Calu3 (cell line): ENCODE data around the gene CYP3A4. TPM values are rescaled to one million over a fixed set of nuclear protein-coding genes. Genes with fewer than 3 reads are reported as not detected.

Source experiments
- BruUV-seq: library from RNA; stranded (reverse); fragments of 400-500 nt; replicated peaks from 2 replicates; lab custom pipeline; 2021; lab: Mats Ljungman, UMichigan
- CTCF ChIA-PET: fragments of 300-600 bp; sonication (Branson Sonifier 250); formaldehyde crosslinking; loops from one replicate; lab custom pipeline; 2022; ENCODE audit warnings: antibody characterized with exemption; lab: Charles Lee
- DNase-seq: peaks from one replicate; pipeline ENCODE4 v3.0.0; 2022
- H3K27ac Mint-ChIP-seq: one replicate; pipeline ENCODE4 v1.8.0; 2022; ENCODE audit warnings: mixed read lengths; ENCODE audit not compliant: unreplicated experiment
- H3K27me3 Mint-ChIP-seq: one replicate; pipeline ENCODE4 v1.8.0; 2022; ENCODE audit warnings: mixed read lengths; ENCODE audit not compliant: unreplicated experiment
- H3K36me3 Mint-ChIP-seq: one replicate; pipeline ENCODE4 v1.8.0; 2022; ENCODE audit warnings: mild to moderate bottlenecking, moderate library complexity, mixed read lengths; ENCODE audit not compliant: insufficient read depth, unreplicated experiment
- H3K4me1 Mint-ChIP-seq: one replicate; pipeline ENCODE4 v1.8.0; 2022; ENCODE audit warnings: mild to moderate bottlenecking, low read depth, mixed read lengths; ENCODE audit not compliant: unreplicated experiment
- H3K4me3 Mint-ChIP-seq: one replicate; pipeline ENCODE4 v1.8.0; 2022; ENCODE audit warnings: mild to moderate bottlenecking, low read depth, moderate library complexity, mixed read lengths; ENCODE audit not compliant: unreplicated experiment
- H3K9me3 Mint-ChIP-seq: one replicate; pipeline ENCODE4 v1.8.0; 2022; ENCODE audit warnings: low read depth, mixed read lengths; ENCODE audit not compliant: unreplicated experiment
- CTCF ChIP-seq: fragments of 200-600 bp; IDR thresholded peaks from one replicate; pipeline ENCODE4 v1.8.0; 2022; ENCODE audit warnings: antibody characterized with exemption; ENCODE audit not compliant: unreplicated experiment
- intact Hi-C: fragments of 100-400 bp; cut with micrococcal nuclease; formaldehyde crosslinking; loops from one replicate; pipeline ENCODE4 v1.10.0; 2022; ENCODE audit not compliant: unreplicated experiment
- total RNA-seq: library from RNA; stranded (reverse); gene quantifications from 2 replicates; pipeline ENCODE4 v1.2.3, GENCODE V29; 2022

CYP3A4 gene
- total RNA-seq, 1 experiment from 2014 or later = not detected

GRCh38 chr7:99791021-99791420, 7.0 kb upstream of the CYP3A4 start:
- intact Hi-C loops = no loop called here
- Mint-ChIP-seq H3K27me3 (no peaks in the 10 kb centered on the region), H3K27ac (no peak overlapping the region), H3K36me3 (no peaks in the 10 kb centered on the region), H3K4me3 (no peak overlapping the region), H3K9me3 (no peaks in the 10 kb centered on the region), H3K4me1 (peaks cover 9% of the 10 kb centered on the region)
- DNase-seq = no peak
- CTCF ChIA-PET = no interaction called here
- no TSS peak for BruUV-seq
- no peak for TF ChIP-seq CTCF

- intact Hi-C loops = no loop called here
- CTCF ChIA-PET = no interaction called here
- Mint-ChIP-seq H3K4me1 (peaks cover 9% of the 10 kb centered on the region), H3K9me3 (no peaks in the 10 kb centered on the region), H3K27me3 (no peaks in the 10 kb centered on the region), H3K4me3 (no peak overlapping the region), H3K27ac (no peak overlapping the region), H3K36me3 (no peaks in the 10 kb centered on the region)
- DNase-seq = no peak
- BruUV-seq = no TSS peak
- TF ChIP-seq CTCF = no peak
These were observed 6.4 kb upstream of the CYP3A4 start for GRCh38 chr7:99790407-99790806.

DNA sequence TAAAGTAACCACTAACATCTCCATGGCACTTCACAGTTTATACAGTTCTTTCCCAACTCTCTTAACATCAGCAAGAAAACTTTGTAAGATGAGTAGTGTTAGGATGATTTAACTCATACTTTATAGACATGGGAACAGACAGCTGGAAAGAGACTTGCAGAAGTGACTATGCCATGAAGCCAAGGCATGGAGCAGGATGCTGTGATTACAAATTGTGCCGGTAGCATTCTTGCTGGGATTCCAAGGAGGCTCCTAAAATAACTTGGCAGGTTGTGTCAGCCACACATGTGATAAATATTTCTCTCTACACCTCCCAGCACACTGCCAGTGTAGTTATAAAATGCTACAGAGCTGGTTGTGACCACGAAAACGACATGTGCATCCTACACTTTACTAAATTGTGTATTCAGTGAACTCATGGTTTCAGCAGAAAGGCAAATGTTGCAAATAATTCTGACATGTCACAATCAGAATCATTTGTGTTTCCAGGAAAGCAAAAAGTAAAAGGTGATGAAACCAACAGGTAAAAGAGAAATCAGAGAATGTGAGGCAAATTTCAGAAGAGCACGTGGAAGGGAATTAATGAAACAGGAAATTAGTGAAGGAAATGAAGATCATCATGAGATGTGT, 5.6 kb upstream of the CYP3A4 start:
- Mint-ChIP-seq H3K27me3 (no peaks in the 10 kb centered on the region), H3K27ac (no peak overlapping the region), H3K4me1 (peaks cover 1% of the 10 kb centered on the region), H3K9me3 (no peaks in the 10 kb centered on the region), H3K36me3 (no peaks in the 10 kb centered on the region), H3K4me3 (no peak overlapping the region)
- no peak for DNase-seq
- intact Hi-C loops = no loop called here
- no peak for TF ChIP-seq CTCF
- CTCF ChIA-PET = no interaction called here
- no TSS peak for BruUV-seq

DNA sequence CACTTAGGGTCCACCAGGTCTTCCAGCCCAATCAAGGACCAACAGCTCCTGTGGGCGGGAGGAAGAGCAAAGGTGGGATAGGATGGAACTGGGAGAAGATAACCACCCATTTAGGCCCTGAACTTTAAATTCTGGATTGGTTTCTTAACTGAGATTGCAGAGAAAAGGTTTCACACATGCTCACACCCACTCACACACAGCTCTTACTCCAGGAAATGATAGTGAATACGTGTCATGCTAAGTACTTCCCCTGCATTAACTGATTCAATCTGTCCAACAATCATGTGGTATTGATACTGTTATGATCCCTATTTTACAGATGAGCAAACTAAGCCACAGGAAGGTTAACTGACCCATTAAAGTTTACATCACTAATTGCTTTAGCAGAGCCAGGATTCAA, 4.6 kb upstream of the CYP3A4 start:
- intact Hi-C loops = no loop called here
- H3K4me1 Mint-ChIP-seq = no peaks in the 10 kb centered on the region
- H3K9me3 Mint-ChIP-seq = no peaks in the 10 kb centered on the region
- CTCF ChIA-PET = no interaction called here
- DNase-seq = no peak
- no peak overlapping the region for H3K27ac Mint-ChIP-seq
- no peaks in the 10 kb centered on the region for H3K27me3 Mint-ChIP-seq
- H3K36me3 Mint-ChIP-seq = no peaks in the 10 kb centered on the region
- no TSS peak for BruUV-seq
- no peak for TF ChIP-seq CTCF
- no peak overlapping the region for H3K4me3 Mint-ChIP-seq
